ENCODE data around the gene PAX4. TPM values are rescaled to one million over a fixed set of nuclear protein-coding genes. Genes with fewer than 3 reads are reported as not detected.

Gene PAX4
- total and polyA plus RNA-seq, 9 of the 15 experiments (the other 6 are each of a cell fraction or from before 2014, with no cell fraction given) = not detected

GRCh38 chr7:127653396-127653795 is 35.5 kb upstream of the PAX4 start:
- peak overlapping the region; percentile 100 for H3K4me2 ChIP-seq (ENCODE audit: insufficient read depth, low read length)
- H2AFZ ChIP-seq (ENCODE audit: low read depth, low read length) = no peak overlapping the region
- H3K36me3 ChIP-seq (ENCODE audit: control insufficient read depth, insufficient read depth, low read length) = peaks cover 48% of the 10 kb centered on the region
- in situ Hi-C loops (cut with MboI) (no loop called here), intact Hi-C loops (cut with micrococcal nuclease) (loop anchor here (5.0 kb wide), 4 partner anchors 66 to 334 kb away; partner anchors contain the start of genes ARF5 and GCC1)
- DNase-seq (ENCODE audit: extremely low read depth in 1 of 4, low spot score in 3 of 4) (no peak), ATAC-seq (no peak), FAIRE-seq (no peak)
- no peaks in the 10 kb centered on the region for H3K9me3 ChIP-seq (replicated peaks; ENCODE audit: control insufficient read depth, insufficient read depth, low read depth, low read length)
- no TSS peak for BruUV-seq (replicated peaks)
- no peaks in the 10 kb centered on the region for H3K27me3 ChIP-seq (ENCODE audit: control insufficient read depth in 2 of 2, insufficient read depth in 2 of 2, low read length in 2 of 2)
- H3K9me1 ChIP-seq (ENCODE audit: control insufficient read depth, insufficient read depth, low read length) = peaks cover 19% of the 10 kb centered on the region
- 16% methylated on average over 4 of the region's 4 CpGs for WGBS (ENCODE audit: insufficient coverage, low coverage, missing lambda C conversion rate)
- peaks cover 17 to 65% of the 10 kb centered on the region in 2 experiments for H3K4me1 ChIP-seq (replicated peaks in 1 of 2; ENCODE audit: control insufficient read depth in 2 of 2, insufficient read depth in 2 of 2, low read length in 2 of 2)
- H3K27ac ChIP-seq (ENCODE audit: extremely low read depth, low read depth, low read length) = no peak overlapping the region; the same call in 2 of the 3 replicates
- peak overlapping the region; percentile 86 for H3K4me3 ChIP-seq
- H3K9ac ChIP-seq (ENCODE audit: insufficient read depth in 1 of 2, low read depth in 2 of 2, low read length in 2 of 2) = peak overlapping the region; percentile 74 to 95; a peak in 3 of 4 replicates
- H3K79me2 ChIP-seq (ENCODE audit: control insufficient read depth, insufficient read depth, low read length) = peaks cover 73% of the 10 kb centered on the region
- POLR2A ChIA-PET = interaction anchor here (0.7 to 3.4 kb wide), 7 partner anchors 8 to 1197 kb away, joined by 3 to 17 read pairs (median 3); no protein-coding TSS in a partner anchor
- peaks cover 51% of the 10 kb centered on the region for H4K20me1 ChIP-seq (replicated peaks; ENCODE audit: control insufficient read depth, insufficient read depth, low read length)
- CTCF ChIA-PET (ENCODE audit: low intra/inter-chr PET ratio) = no interaction called here
- TF ChIP-seq CGGBP1 (CRISPR knock-in tag; IDR thresholded peaks at IDR 0.05) (no peak), TGIF2 (CRISPR knock-in tag; IDR thresholded peaks at IDR 0.05) (no peak), RBM25 (IDR thresholded peaks at IDR 0.05; ENCODE audit: low read depth, low read length, severe bottlenecking) (peak; percentile 69), ZNF174 (CRISPR knock-in tag; IDR thresholded peaks at IDR 0.05) (no peak), ZNF121 (CRISPR knock-in tag; conservative IDR thresholded peaks at IDR 0.05) (peak; percentile 91), MEF2A (IDR thresholded peaks at IDR 0.05; ENCODE audit: control insufficient read depth, low read depth, low read length) (0 out of 2 replicates have a peak, but pooled peaks have one; percentile 3), ARID4B (CRISPR knock-in tag; IDR thresholded peaks at IDR 0.05) (no peak), NCOR1 (IDR thresholded peaks at IDR 0.05) (no peak), KLF1 (tag; IDR thresholded peaks at IDR 0.05) (no peak), STAG1 (CRISPR knock-in tag; IDR thresholded peaks at IDR 0.05; ENCODE audit: borderline replicate concordance) (no peak), DACH1 (IDR thresholded peaks at IDR 0.05; ENCODE audit: partially characterized antibody) (no peak), CBFB (CRISPR knock-in tag; IDR thresholded peaks at IDR 0.05) (no peak), CREB5 (CRISPR knock-in tag; IDR thresholded peaks at IDR 0.05) (no peak)

Measured in K562 (cell line).